ENCODE data around the gene UROD.
"Not testable (repeated sequence)": the region's sequence is repeated elsewhere in the genome, so short reads cannot be mapped to it uniquely, and the experiment has no call there.

The UROD gene

DNA sequence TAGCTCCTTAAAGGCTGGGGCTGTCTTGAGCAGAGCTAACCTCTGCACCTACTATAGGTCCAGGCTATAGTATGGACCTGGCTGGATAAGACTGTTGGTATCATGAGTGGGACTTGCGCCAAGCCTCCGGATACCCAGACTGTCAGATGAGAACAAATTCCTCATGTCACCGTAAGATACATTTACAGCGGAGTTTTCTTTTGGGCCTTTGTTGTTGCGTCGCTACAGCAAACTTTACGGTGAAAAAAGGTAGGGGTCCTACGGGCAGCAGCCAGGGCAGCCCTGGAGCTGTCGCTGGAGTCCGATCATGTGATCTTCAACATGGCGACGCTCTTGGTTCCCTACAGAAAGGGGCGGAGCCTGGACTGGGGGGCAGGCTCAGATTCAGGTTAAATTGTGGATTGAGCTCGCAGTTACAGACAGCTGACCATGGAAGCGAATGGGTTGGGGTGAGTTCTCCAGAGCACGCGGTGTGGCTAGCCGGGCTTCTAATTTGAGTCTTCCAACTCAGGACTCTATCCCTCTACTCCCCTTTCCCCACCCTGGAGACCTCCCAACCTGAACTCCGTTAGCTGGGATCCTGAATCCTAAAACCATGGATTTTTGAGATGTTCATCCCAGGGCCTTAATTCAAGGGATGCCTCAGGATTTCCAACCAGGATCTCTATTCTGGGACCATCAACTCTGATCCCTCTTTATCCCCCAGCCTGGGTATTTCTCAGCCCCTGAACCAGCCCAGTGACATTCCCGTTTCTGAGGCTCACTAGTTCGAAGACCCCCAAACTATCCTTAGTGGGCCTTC lies at the start of gene UROD:
TSS of gene UROD (plus strand) at position 418 of the 802 bp plus-strand sequence. CDS start at position 430, 12 bp downstream.
- peak; percentile 99 for DNase-seq

DNA sequence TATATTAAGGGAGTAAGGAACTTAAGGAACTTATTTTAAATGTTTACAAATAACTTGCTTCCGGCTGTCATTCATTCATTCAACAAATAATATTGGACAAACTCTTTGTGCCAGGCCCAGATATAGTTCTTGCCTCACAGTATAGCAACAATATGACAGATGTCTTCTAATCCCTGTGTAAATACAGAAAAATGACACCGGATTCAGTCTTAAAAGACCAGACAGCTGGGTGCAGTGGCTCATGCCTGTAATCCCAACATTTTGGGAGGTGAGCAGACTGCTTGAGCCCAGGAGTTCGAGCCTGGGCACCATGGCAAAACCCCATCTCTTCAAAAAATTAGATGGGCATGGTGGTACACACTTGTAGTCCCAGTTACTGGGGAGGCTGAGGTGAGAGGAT lies 49.3 kb upstream of the UROD start:
- DNase-seq: no peak

DNA sequence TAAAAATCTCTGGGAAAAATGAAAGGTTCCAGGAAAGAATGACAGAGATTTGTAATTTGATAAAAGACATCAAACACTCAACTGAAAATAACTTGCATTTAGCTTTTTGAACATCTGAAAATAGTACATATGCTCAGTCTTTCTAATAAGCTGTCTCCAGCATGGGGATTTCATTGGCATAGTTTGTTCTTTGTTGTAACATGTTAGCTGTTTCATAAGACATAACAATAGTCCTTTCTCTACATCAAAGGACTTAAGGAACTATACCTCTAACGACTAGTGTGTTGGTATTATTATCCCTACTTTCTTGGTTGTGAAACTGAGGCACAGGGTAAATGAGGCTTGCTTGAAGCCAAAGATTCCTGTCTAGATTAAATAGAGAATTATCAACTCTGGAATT lies 47.7 kb upstream of the UROD start:
- DNase-seq: no peak

- no peak for DNase-seq
These were observed 41.7 kb upstream of the UROD start for GRCh38 chr1:44970317-44970716.

DNA sequence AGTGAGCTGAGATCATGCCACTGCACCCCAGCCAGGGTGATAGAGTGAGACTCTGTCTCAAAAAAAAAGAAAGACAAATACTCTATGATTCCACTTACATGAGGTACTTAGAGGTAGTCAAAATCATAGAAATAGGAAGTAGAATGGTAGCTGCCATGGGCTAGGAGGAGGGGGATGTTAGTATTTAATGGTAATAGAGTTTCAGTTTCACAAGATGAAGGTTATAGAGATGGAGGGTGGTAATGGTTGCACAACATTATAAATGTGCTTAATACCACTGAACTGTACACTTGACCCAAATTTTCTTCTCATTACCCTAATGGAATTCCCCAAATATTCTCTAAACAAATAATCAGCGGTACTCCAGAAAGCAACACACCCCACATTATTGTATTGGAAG lies 38.4 kb upstream of the UROD start:
- no peak for DNase-seq

- no peak for DNase-seq
These were observed 35.8 kb upstream of the UROD start for GRCh38 chr1:44976252-44976651.

DNA sequence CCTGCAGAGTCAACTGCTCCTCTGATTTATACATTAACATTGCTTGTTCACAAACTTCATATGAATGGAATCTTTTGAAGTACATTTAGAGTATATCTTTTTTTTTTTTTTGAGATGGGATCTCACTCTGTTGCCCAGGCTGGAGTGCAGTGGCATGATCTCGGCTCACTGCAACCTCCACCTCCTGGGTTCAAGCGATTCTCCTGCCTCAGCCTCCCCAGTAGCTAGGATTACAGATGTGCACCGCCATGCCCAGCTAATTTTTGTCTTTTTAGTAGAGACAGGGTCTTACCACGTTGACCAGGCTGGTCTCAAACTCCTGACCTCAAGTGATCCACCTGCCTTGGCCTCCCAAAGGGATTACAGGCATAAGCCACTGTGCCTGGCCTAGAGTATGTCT lies 34.7 kb upstream of the UROD start:
- not testable (repeated sequence) for DNase-seq

GRCh38 chr1:44985747-44986359 lies 26.2 kb upstream of the UROD start:
- DNase-seq: peak; percentile 77

GRCh38 chr1:44988531-44989156 lies 23.4 kb upstream of the UROD start:
- DNase-seq: no peak

- no peak for DNase-seq
These were observed 17.6 kb upstream of the UROD start for GRCh38 chr1:44994309-44994898.

DNA sequence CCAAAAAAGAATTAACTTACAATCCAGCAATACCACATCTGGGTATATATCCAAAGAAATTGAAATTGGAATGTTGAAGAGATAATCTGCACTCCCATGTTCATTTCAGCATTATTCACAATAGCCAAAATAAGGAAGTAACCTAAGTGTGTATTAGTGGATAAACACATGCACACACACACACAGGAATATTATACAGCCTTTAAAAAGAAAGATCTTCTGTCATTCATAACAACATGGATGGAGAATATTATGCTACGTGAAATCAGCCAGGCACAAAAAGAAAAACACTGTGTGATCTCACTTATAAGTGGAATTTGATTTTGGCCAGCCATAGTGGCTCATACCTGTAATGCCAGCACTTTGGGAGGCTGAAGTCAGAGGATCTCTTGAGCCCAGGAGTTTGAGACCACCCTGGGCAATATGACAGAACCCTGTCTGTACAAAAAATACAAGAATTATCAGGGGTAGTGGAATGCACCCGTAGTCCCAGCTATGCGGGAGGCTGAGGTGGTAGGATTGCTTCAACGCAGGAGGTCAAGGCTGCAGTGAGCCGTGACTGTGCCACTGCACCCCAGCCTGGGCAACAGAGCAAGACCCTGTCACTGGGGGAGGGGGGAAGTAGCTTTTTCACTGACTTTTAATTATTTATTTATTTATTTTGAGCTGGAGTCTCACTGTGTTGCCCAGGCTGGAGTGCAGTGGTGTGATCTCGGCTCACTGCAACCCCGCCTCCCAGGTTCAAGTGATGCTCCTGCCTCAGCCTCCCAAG lies 16.4 kb upstream of the UROD start:
- DNase-seq: no peak

DNA sequence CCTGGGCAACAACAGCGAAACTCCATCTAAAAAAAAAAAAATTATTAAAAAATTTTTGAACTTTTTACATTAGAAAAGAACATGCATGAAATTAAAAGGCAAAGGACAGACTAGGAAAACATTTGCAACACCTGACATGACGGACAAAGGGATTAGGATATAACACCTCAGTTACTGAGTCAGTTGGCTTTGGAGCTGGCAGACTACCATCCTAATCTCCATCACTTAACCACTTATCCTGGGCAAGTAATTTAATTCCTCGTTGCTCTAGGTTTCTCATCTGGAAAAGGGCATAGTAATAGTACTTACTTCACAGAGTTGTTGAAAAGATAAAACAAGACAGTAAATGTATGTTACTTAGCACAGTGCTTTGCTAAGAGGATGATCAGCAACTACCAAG lies 12.8 kb upstream of the UROD start:
- no peak for DNase-seq

DNA sequence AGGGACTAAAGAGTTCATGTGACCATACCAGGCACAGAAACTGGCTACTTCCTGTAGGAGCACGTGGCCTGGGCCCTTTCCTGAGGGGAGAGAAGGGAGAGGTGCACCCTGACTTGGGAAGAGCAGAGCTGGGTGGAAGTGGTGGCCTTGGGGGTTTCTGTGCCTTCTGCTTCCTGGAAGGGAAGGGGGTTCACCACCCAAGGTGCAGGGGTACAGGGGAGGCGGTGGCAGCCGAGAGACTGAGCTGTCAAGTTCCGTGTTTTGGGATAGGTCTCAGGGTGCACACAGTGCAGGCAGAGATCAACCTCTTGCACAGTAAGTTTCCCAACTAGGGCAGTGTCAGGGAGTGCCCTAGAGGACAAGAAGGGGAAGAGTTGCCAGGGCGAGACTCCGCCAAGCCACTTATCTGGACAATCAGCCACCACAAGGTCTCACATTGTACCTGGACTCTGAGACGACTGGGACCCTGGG lies 11.0 kb upstream of the UROD start:
- peak; percentile 59 for DNase-seq

DNA sequence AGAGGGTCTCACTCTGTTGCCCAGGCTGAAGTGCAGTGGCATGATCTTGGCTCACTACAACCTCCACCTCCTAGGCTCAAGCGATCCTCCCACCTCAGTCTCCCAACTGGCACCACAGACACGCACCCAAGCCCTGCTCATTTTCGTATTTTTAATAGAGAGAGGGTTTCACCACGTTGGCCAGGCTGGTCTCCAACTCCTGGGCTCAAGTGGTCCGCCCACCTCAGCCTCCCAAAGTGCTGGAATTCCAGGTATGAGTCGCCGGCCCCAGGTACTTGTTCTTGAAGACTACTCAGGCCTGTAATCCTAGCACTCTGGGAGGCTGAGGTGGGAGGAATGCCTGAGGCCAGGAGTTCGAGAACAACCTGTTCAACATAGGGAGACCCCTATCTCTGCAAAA lies 10.5 kb upstream of the UROD start:
- not testable (repeated sequence) for DNase-seq

DNA sequence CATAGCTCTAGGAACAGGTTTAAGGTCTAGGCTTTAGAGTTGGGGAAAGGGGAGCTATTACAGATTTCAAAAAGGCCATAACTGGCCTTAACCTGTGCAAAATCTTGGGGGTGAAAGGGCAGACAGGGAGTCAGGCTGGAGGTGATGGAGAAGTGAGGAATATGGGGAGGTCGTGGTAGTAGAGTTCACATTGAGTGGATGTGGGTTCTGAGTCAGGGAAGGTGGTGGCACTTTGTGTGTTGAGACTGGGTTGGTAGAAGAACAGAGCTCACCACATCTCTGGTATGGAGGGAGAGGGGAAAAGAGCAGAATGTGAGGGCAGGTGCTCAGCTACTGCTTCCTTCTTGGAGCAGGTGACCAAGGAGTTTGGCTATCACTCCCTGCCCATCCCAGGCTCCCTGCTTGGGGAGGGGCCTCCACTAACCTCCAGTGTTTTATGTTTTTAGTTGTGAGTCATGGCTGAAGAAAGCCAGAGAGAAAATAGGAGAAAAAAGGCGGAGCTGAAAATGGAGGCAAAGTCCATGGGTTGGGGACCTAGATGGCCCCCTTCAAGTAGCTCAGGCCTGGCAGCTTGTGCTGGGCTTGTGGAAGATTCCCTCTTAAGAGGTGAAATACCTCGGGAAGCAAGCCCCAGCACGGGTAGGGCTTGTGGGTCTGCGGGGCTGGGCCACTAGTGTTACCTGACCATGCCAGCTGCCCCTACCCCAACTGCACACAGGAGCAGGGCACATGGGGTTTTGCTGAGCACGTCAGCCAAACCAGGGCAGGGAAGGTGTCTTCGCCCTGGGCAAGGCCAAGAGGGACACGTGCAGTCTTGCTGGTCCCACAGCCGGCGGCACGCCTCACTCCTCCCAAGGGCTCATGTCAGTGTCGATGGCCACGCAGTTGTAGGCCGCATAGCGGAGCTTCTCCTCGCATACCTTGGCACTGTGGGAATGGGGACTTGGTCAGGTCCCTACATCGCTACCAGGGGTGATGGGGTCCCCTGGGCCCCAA lies 9.1 kb upstream of the UROD start:
- DNase-seq: no peak

- DNase-seq: no peak
These were observed 8.3 kb upstream of the UROD start for GRCh38 chr1:45003741-45004140.

- no peak for DNase-seq
These were observed 7.7 kb upstream of the UROD start for GRCh38 chr1:45004281-45004920.

- no peak for DNase-seq
These were observed 6.3 kb upstream of the UROD start for GRCh38 chr1:45005761-45006160.

DNA sequence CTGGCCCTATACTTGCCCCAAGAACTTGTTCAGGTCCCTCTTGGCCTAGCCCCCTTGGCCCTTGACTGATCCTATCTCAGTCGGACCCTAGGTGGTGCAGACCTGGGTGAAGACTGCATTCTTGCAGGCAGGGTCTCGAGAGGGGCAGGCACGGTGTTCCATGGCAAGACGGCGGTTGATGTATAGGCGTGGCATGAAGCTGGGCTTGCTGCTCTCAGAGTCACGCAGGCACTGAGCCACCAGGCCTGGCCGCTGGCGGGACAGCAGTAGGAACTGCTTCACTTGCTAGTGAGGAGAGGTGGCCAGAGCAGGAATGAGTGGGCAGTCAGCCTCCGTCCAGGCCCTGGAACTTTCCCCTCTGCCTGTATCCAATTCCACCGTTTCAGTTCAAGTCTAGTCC lies 4.7 kb upstream of the UROD start:
- DNase-seq: no peak

DNA sequence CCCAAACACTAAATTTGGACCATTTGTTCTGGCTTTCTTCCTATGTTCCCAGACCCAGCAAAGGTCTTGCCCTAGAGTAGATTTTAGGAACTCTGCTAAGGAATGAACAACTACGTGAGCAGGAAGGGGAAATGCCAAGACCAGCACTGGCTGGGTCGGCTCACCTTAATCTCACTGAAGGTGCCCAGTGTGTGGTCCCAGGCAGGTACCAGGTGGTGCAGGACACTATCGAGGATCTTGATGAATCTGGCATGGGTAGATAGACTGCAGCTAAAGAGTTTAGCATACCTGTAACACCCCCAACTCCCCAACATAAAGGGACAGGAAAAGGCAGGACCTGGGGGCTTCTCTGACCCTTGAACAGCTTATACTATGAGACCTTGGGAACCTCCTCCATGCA lies 4.0 kb upstream of the UROD start:
- DNase-seq: no peak

DNA sequence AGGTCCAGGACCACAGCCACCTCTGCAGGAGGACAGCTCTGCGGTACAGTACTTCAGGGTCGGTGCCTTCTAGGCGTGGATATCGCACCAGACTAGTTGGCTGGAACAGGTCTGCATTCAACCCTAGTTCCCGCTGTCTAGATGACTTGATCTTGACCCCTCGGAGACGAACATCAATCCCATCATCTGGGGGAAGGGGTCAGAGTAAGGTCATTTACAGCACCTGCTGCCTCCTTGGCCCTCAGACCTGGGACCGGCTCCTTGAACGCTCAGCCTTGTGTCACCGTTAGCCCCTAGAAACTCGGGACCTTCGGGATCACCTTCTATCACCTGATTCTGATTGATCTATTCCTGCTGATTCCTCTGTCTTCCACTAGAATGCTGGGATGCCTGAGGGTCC lies 3.5 kb upstream of the UROD start:
- no peak for DNase-seq

All from hematopoietic multipotent progenitor cell treated with erythropoietin and hydrocortisone succinate and interleukin-3 and kit ligand, for 8 days (in vitro differentiated cells).